Activated effector memory CD4-positive, alpha-beta T cell treated with anti-CD3 and anti-CD28 coated beads, Interleukin-2, amount 50 U/mL, for 16 hours (primary cell): ENCODE measurements around the gene PTPRN2.

Source experiments
- DNase-seq: peaks from one replicate; pipeline ENCODE4 v3.0.0-alpha.2; 2020

The PTPRN2 gene

GRCh38 chr7:158486919-158487318 lies 100.7 kb downstream of the PTPRN2 start:
- no peak for DNase-seq

DNA sequence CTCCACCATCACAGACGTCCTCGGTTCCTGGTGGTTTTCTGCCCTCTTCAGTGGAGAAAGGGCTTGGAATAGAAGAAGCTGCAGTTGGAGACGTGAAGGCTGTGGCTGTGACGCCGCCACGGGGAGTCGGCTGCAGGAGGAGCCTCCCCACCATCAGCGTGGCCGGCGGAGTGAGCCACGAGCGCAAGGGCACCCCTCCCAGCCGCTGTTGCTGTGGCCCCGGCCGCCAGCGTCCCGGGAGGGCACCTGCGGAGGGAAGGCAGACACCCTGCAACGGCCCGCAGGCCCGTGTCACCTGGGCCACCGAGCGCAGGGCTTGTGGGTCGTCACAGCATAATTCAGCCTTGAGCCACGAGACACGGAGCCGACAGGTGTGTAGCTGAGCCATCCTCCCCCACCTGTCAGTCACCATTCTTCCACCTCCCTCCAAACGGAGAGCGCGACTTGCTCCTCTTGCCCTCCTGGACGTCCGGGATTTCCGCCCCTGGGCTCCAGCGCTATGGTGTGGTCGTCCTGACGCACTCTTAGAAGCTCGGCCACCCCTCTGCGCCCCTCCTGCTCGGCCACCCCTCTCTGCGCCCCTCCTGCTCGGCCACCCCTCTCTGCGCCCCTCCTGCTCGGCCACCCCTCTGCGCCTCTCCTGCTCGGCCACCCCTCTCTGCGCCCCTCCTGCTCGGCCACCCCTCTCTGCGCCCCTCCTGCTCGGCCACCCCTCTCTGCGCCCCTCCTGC lies 102.7 kb downstream of the PTPRN2 start:
- peak; percentile 55 for DNase-seq

- DNase-seq, result no peak
These were observed 105.1 kb downstream of the PTPRN2 start for GRCh38 chr7:158482480-158482879.

- peak; percentile 27 for DNase-seq
These were observed 108.0 kb downstream of the PTPRN2 start for GRCh38 chr7:158479664-158480025.

DNA sequence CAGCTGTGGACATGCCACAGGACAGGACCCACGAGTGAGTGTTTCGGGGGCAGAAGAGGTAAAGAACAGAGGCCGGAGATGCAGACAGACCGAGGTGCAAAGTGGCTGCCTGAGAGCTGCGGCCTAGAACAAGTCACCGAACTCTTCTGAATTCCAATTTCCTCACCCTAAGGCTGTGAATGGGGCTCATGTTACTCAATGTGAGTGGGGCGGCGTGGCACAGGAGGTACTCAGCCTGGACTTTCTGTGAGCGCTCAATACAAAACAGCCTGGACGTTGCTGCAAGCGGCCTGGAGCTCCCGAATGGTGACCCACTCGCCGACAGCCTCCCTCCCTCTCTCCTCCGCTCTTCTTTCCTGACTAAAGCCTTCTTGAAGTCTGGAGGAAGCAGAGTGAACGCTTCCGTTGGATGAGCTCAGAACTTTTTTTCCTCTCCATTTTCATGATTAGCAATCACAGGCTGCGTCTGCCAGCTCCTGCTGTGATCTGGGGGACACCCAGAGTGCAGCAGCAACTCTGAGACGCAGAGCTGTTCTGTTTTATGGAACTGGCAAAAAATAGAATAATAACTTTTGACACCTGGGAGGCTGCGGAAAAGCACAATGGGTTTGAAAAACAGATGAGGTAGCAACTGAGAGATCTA lies 108.5 kb downstream of the PTPRN2 start:
- DNase-seq, result no peak

DNA sequence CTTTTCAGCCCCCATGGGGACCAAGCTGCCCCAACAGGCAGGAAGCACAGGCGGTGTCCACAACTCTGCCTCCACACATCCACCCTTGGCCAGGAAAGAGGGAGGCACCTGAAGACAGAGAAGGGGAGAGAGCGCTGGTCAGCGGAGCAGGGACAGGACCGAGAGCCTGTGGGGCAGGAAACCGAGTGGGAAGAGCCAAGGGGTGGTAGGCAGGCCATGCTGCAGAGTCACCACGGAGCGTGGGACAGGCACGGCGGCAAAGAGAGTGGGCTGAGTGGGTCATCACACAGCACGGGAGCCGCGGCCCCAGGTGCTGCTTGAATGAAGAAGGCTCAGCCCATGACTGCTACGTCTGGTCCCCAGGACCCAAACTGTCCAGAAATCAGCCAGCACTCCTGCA lies 109.8 kb downstream of the PTPRN2 start:
- DNase-seq, result peak; percentile 38

DNA sequence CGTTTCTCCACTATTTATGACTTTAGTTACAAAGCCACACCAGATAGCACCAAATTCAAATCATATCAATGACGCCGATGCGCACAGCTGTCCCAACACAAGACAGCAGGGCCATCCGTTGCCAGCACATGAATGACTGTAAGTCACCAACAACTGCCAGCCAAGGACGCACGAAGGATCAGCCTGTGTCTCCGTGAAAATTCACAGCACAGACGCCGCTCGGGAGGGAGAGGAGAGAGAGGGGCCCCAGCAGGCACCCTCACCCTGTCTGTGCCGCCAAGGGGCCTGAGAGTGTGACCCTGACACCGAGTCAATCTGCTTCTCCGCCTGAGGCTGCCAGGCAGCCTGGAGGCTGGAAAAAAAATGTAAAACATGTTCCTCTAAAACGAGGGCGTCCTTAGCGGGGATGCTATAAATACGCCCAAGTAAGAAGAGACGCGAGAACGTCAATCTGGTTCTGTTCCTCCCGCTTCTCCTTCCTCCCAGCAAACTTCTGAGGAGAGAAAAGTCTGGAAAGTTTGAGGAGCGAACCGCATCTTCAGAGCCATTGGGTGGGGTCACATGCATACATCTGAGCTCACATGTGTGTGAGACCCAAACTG lies 111.2 kb downstream of the PTPRN2 start:
- DNase-seq, result no peak

DNA sequence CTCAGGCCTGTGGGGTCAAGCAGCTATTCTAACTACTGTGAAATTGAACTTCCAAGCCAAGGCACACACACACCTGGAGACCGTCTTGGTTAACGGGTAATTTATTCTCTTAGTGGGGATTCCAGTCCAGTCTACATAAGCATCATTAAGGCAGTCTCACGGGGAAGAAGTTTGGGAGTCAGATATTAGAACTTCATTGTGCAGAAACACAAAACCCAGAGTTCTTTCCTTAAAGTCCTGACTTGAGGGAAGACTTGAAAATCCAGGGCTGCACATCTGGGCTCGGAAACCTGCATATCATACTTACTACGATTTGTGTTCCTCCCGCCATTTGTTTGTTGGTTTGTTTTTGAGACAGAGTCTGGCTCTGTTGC lies 112.0 kb downstream of the PTPRN2 start:
- no peak for DNase-seq

- no peak for DNase-seq
These were observed 112.5 kb downstream of the PTPRN2 start for GRCh38 chr7:158475036-158475678.

DNA sequence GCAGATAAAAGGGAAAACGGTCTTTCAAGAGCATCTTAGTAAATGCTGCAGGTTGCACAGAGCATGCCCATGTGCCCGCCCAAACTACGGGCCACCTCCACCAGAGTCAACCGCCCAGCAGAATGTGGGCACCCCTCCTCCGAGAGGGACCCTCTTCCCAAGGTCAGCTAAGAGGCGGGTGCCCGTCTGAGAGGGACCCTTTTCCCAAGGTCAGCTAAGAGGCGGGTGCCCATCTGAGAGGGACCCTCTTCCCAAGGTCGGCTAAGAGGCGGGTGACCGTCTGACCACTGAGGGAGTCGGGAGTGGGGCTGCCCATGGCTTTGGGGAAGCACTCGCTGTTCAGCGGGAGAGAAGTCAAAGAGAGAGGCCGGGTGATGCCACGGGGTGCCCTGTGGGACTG lies 113.1 kb downstream of the PTPRN2 start:
- no peak for DNase-seq

GRCh38 chr7:158473946-158474345 lies 113.7 kb downstream of the PTPRN2 start:
- DNase-seq, result no peak

- peak; percentile 24 for DNase-seq
These were observed 114.4 kb downstream of the PTPRN2 start for GRCh38 chr7:158473221-158473620.

DNA sequence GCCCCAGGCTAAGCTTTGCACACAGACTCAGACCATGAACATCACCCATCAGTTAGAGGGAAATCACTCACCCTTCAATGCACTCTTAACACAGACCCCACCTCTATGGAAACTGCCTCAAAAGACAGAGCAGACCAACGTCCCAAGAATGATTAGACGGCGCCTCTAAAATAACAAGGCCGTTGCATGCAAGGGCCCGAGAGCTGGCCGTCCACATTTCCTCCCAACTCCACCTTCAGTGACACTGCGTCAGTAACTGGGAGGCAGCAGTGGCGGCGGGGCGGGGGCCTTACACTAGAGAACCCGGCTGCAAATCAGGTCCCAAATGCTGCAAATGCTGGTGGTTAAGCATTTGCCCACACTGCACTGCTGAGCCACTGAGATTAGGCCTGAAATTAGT lies 115.0 kb downstream of the PTPRN2 start:
- peak; percentile 17 for DNase-seq

DNA sequence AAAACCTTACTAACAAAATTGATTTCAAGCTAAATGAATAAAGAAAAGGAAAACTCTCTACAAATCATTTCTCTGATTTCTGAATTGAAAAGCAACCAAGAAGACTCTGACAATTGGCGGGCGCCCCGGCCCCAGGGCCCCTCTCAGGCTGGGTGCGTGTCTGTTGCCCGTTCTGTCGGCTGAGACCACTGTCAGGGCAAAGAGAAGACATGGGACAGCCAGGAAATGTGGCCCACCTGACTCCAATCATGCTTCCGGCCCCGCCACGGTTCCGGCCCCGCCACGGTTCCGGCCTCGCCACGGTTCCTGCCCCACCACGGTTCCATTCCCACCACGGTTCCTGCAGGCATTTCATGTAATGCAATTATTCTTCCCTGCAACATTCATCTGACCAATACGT lies 115.9 kb downstream of the PTPRN2 start:
- DNase-seq, result peak; percentile 14

GRCh38 chr7:158470336-158470735 lies 117.3 kb downstream of the PTPRN2 start:
- DNase-seq, result peak; percentile 31

DNA sequence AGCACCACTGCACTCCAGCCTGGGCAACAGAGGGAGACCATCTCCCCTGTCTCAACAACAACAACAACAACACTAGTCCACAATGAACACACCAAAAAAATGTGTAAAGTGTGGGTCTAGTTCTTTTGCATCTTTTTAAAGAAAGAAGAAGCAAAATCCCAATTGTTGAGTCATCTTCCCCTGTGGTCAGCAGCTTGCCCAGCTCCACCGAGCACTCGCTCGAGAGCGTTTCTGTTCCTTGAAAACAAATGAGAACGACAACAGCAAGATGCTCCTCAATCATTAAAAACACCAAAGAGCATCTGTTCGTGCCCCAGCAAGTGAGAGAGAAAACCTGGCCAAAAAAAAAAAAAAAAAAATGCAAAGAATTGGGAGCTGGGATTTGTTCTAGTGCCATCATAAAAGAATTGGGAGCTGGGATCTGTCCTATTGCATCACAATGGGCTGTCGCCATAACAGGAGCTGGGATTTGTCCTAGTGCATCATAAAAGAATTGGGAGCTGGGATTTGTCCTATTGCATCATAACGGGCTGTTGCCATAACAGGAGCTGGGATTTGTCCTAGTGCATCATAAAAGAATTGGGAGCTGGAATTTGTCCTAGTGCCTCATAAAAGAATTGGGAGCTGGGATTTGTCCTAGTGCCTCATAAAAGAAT lies 118.1 kb downstream of the PTPRN2 start:
- DNase-seq, result no peak

GRCh38 chr7:158468700-158469296 lies 118.8 kb downstream of the PTPRN2 start:
- DNase-seq, result peak; percentile 28

DNA sequence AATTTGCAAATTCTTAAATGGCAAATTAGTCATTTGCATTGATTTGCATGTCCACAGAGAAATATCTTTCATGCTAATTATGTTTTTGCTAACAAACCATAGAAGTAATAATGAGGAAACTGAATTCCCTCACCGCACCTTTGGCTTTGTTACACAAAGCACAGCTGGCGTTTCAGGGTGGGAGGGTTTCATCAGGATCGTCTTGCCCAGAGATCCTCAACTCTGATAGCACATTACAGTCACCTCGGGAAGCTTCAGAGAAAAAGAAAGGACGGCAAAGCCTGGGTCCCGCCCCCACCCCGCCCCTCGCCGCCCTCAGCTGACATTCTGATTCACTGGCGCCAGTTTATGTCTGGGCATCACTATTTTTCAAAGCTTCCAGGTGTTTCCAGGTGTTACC lies 119.4 kb downstream of the PTPRN2 start:
- DNase-seq, result no peak

DNA sequence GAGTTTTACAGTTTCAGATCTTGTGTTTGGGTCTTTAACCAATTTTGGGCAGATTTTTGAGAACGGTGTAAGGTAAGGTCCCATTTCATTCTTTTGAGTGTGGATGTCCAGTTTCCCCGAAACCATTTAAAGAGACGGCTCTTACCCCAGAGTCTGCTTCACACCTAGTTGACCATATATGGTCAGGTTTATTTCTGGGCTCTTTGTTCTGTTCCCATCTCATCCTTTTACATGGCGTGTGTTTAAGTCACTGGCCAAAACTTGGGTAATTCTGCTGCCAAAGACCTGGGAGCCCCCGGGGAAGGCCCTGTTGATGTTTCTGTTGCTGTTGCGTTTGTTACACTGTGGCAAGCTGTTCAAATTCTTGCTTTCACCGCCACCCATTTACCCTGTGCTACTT lies 120.1 kb downstream of the PTPRN2 start:
- no peak for DNase-seq

- no peak for DNase-seq
These were observed 124.3 kb downstream of the PTPRN2 start for GRCh38 chr7:158463317-158463716.

DNA sequence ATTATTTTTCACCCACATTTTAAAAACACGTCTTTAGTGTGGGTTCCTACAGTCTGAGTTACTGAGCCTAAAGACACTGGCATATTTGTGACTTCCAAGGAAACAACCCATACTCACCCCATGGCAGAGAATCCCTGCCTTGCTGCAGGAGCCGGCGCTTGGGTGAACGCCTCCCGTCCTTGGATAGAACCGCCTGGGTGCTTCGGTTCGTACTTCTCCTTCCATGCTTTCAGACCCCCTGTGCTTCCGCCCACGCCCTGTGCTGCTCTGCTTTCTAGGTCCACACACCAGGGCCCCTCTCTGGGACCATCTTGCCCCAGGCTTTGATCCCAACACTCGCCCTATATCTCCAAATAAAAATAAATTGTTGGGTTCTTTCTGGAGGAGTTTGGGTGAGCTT lies 125.8 kb downstream of the PTPRN2 start:
- no peak for DNase-seq

- no peak for DNase-seq
These were observed 127.0 kb downstream of the PTPRN2 start for GRCh38 chr7:158460665-158461064.

- DNase-seq, result no peak
These were observed 128.8 kb downstream of the PTPRN2 start for GRCh38 chr7:158458716-158459282.
